Left colon (tissue), 2 donors: Measurements from ENCODE around the gene GPBP1L1. TPM values are rescaled to one million over a fixed set of nuclear protein-coding genes. Genes with fewer than 3 reads are reported as not detected.

ENCODE experiments used
- total RNA-seq, 2 donors: library from RNA; stranded (reverse); fragmentation: NEBNext Ultra II Directional; extraction: Animal tissue kit (Norgen Biotek cat#: 25700); gene quantifications; one replicate each; pipeline ENCODE4 v1.2.1, GENCODE V29; 2021
- donor health status: DM: no; HTN: no; CAD: no.
- donor health status: DM: yes; HTN: yes; CAD: no.

Gene GPBP1L1
- total RNA-seq, 2 donors from 2014 or later, result 193 to 195 TPM

Other genes with a start within 250 kb of the GPBP1L1 start
- 10 to 100 TPM in 1 of 2 donors, 1 to 10 TPM in 1; 8.4 to 17.5 TPM for gene TESK2, start 195.4 kb downstream of the GPBP1L1 start, total RNA-seq
- gene CCDC163, start 186.5 kb downstream of the GPBP1L1 start, total RNA-seq, result 1 to 10 TPM; 1.6 to 3.5 TPM
- gene MMACHC, start 186.2 kb downstream of the GPBP1L1 start, total RNA-seq, result 10 to 100 TPM in 1 of 2 donors, 1 to 10 TPM in 1; 8.4 to 15.9 TPM
- gene PRDX1, start 164.6 kb downstream of the GPBP1L1 start, total RNA-seq, result 100 to 1,000 TPM; 286 to 299 TPM
- gene AKR1A1, start 135.7 kb downstream of the GPBP1L1 start, total RNA-seq, result 100 to 1,000 TPM; 186 to 220 TPM
- 10 to 100 TPM; 41.3 to 48.7 TPM for gene NASP, start 102.5 kb downstream of the GPBP1L1 start, total RNA-seq
- gene CCDC17, start 62.5 kb downstream of the GPBP1L1 start, total RNA-seq, result 1 to 10 TPM; 2.8 to 5.6 TPM
- gene TMEM69, start 1.6 kb upstream of the GPBP1L1 start, total RNA-seq, result 10 to 100 TPM; 20.1 to 25.5 TPM
- 10 to 100 TPM; 18.8 to 20.1 TPM for gene IPP, start 64.1 kb upstream of the GPBP1L1 start, total RNA-seq
- 100 to 1,000 TPM in 1 of 2 donors, 10 to 100 TPM in 1; 80.3 to 129 TPM for gene MAST2, start 117.1 kb upstream of the GPBP1L1 start, total RNA-seq